ENCODE data around the gene GSX2.

Gene GSX2

DNA sequence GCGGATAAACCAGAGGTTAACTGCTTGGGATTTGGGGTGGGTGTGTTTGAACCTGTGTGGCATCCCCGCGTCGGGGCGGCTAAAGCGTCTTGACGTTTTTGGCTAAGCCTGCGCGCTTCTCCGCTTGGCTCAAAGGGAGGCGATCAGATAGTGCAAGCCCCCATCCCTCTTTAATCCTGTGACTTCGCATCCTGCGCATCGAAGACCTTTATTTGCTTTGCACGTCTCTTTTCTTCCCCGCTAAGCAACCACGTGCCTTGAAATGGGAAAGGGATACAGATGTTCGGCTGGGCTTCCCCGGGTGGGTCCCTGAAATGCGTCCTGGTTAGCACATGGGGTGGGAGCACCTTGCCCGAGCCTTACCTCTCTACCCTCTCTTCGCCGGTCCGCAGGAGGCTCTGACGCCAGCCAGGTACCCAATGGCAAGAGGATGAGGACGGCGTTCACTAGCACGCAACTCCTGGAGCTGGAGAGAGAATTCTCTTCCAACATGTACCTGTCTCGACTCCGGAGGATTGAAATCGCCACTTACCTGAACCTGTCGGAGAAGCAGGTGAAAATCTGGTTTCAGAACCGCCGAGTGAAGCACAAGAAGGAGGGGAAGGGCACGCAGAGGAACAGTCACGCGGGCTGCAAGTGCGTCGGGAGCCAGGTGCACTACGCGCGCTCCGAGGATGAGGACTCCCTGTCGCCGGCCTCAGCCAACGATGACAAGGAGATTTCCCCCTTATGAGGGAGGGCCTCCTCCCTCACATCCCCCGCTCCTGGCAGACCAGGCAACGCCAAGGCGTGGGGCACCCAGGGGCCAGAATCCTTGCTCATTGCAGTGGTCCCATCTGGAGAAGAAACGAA is 1.5 kb downstream of the GSX2 start:
- DNase-seq (ENCODE audit: low read depth), result no peak
- TF ChIP-seq CTCF (IDR thresholded peaks at IDR 0.05; ENCODE audit: control insufficient read depth, extremely low read depth, insufficient read depth), result no peak
- no peak overlapping the region for H3K4me3 ChIP-seq (ENCODE audit: low read depth, low read length)

DNA sequence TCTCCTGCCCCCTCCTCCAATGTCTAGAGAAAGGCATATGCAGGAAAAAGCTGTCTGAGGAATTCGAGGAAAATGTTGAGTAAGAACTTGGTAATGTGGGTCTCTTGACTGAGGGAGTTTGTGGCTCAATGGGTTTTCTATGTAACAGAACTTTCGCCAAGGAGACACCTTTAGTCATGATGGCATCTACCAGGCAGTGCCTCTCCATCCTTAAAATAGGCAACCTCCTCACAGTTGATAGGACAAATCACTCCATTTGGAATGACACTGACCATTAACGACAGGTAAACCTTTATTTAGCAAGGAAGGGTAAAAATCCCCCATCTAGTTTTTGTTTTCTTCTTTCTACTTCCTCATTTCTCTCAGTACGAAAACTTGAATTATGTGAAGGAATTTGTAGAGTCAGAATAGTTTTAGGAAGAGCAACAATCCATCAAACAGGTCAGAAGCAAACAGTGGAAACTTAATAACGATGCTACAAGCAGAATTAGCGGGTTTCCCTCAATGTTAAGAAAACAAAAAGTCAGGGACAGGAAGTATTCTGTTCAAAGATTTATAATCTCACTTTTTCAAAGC is 2.7 kb downstream of the GSX2 start:
- H3K4me3 ChIP-seq (ENCODE audit: low read depth, low read length), result no peak overlapping the region
- no peak for DNase-seq (ENCODE audit: low read depth)
- TF ChIP-seq CTCF (IDR thresholded peaks at IDR 0.05; ENCODE audit: control insufficient read depth, extremely low read depth, insufficient read depth), result no peak

- H3K4me3 ChIP-seq (ENCODE audit: low read depth, low read length), result no peak overlapping the region
- DNase-seq (ENCODE audit: low read depth), result no peak
- no peak for TF ChIP-seq CTCF (IDR thresholded peaks at IDR 0.05; ENCODE audit: control insufficient read depth, extremely low read depth, insufficient read depth)
Measured at GRCh38 chr4:54103190-54103574, 3.2 kb downstream of the GSX2 start.

GRCh38 chr4:54104907-54105306 is 4.9 kb downstream of the GSX2 start:
- no peak for DNase-seq (ENCODE audit: low read depth)
- no peak overlapping the region for H3K4me3 ChIP-seq (ENCODE audit: low read depth, low read length)
- TF ChIP-seq CTCF (IDR thresholded peaks at IDR 0.05; ENCODE audit: control insufficient read depth, extremely low read depth, insufficient read depth), result no peak

DNA sequence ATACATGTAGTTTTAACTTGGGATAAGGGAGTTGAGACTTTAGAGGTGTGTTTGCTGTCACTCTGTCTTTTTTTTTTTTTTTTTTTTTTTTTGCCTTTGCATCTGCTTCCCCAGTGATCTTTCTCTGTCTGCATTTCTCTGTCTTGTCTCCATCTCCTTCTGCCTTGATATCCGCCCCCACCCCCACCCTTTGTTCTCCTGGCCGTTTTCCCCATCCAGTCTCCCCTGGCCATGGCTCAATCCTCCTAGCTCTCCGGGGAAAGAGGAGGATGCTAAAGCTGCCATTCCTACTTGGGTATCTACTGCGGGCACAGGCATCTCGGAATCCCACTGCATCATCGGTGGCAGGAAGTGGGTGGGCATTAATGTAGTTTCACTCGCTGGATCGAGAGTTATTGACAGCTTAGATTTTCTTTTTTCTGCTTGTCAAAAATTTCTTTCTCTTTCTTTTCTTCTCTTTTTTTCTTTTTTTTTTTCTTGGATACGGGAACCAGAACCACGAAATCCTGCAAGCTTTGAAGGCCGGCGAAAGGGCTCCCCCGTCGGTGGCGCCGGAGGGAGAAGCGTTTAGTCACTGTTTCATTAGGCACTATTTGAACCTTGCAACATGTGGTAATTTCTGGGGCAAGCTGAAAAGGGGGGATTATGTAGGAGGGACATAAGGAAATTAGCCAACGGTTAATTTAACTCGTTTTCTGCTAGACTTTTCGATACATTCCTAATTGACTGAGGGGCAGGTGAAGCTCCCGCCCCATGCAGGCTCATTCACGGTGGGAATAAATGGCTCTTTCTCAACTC is 8.2 kb downstream of the GSX2 start:
- DNase-seq (ENCODE audit: low read depth), result no peak
- H3K4me3 ChIP-seq (ENCODE audit: low read depth, low read length), result no peak overlapping the region
- no peak for TF ChIP-seq CTCF (IDR thresholded peaks at IDR 0.05; ENCODE audit: control insufficient read depth, extremely low read depth, insufficient read depth)

DNA sequence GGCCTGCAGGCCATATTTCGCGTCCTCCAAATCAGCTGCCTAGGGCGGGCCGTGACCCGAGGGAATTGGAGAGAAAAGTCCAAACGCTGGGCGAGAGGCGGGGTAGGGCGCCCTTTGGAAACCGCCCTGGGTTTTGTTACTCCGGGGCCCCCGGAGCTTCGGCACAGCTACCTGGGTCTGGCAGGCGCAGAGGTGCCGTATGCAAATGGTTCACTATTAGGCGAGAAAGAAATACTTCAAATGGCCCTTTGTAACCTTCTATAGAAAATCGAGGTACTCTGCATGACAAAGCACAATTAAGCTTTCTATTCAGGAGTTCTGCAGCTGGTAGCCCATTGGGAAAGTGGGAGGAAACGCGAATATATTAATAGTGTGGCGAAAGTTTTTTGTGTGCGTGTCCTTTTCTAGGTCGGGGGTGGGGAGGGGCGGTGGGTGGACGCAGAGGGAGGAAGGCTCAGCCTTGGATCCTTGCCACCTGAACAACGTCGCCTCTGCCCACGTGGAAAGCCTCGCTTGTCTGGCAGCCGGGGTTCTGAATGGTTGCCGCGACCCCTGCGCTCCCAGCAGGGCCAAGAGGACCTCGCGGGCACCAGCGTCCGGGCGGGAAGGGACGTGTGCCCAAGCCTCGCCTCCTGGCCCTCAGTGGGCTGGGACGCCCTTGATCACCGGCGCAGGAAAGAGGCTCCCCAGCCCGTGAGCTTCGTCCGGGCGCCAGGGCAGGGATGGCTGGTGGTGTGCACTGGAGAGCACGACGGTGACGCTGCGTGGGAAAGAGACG is 9.5 kb downstream of the GSX2 start:
- no peak for DNase-seq (ENCODE audit: low read depth)
- no peak for TF ChIP-seq CTCF (IDR thresholded peaks at IDR 0.05; ENCODE audit: control insufficient read depth, extremely low read depth, insufficient read depth)
- no peak overlapping the region for H3K4me3 ChIP-seq (ENCODE audit: low read depth, low read length)
